Measurements from ENCODE around the gene NLRP6. TPM values are rescaled to one million over a fixed set of nuclear protein-coding genes. Genes with fewer than 3 reads are reported as not detected.

Gene NLRP6
- total RNA-seq, 6 experiments from 2014 or later = not detected

GRCh38 chr11:252666-253065, 25.5 kb upstream of the NLRP6 start:
- Mint-ChIP-seq H3K4me1 (ENCODE audit: low read depth) (no peaks in the 10 kb centered on the region), H3K27ac (no peak overlapping the region), H3K9me3 (no peaks in the 10 kb centered on the region), H3K36me3 (ENCODE audit: low read depth) (peaks cover 25% of the 10 kb centered on the region), H3K4me3 (no peak overlapping the region), H3K27me3 (ENCODE audit: insufficient read depth) (peaks cover 3% of the 10 kb centered on the region)
- no peak for TF ChIP-seq CTCF (IDR thresholded peaks at IDR 0.05)
- no peak for DNase-seq

GRCh38 chr11:253160-253885, 24.9 kb upstream of the NLRP6 start:
- Mint-ChIP-seq H3K36me3 (ENCODE audit: low read depth) (peaks cover 20% of the 10 kb centered on the region), H3K4me1 (ENCODE audit: low read depth) (no peaks in the 10 kb centered on the region), H3K9me3 (no peaks in the 10 kb centered on the region), H3K27ac (no peak overlapping the region), H3K27me3 (ENCODE audit: insufficient read depth) (peaks cover 7% of the 10 kb centered on the region), H3K4me3 (no peak overlapping the region)
- DNase-seq = no peak
- no peak for TF ChIP-seq CTCF (IDR thresholded peaks at IDR 0.05)

- Mint-ChIP-seq H3K4me1 (ENCODE audit: low read depth) (no peaks in the 10 kb centered on the region), H3K4me3 (no peak overlapping the region), H3K9me3 (no peaks in the 10 kb centered on the region), H3K27ac (no peak overlapping the region), H3K27me3 (ENCODE audit: insufficient read depth) (peaks cover 12% of the 10 kb centered on the region), H3K36me3 (ENCODE audit: low read depth) (peaks cover 20% of the 10 kb centered on the region)
- DNase-seq = no peak
- TF ChIP-seq CTCF (IDR thresholded peaks at IDR 0.05) = no peak
Observed at GRCh38 chr11:253886-254270, 24.3 kb upstream of the NLRP6 start.

GRCh38 chr11:255176-255575, 23.0 kb upstream of the NLRP6 start:
- TF ChIP-seq CTCF (IDR thresholded peaks at IDR 0.05) = no peak
- DNase-seq = no peak
- peaks cover 23% of the 10 kb centered on the region for H3K27me3 Mint-ChIP-seq (ENCODE audit: insufficient read depth)
- H3K36me3 Mint-ChIP-seq (ENCODE audit: low read depth) = peaks cover 20% of the 10 kb centered on the region; the same call in 1 of the 2 replicates
- H3K4me3 Mint-ChIP-seq = no peak overlapping the region
- H3K9me3 Mint-ChIP-seq = no peaks in the 10 kb centered on the region
- no peaks in the 10 kb centered on the region for H3K4me1 Mint-ChIP-seq (ENCODE audit: low read depth)
- H3K27ac Mint-ChIP-seq = no peak overlapping the region

- no peaks in the 10 kb centered on the region for H3K4me1 Mint-ChIP-seq (ENCODE audit: low read depth)
- no peaks in the 10 kb centered on the region; the same call in 1 of the 2 replicates for H3K9me3 Mint-ChIP-seq
- no peak for TF ChIP-seq CTCF (IDR thresholded peaks at IDR 0.05)
- no peak overlapping the region for H3K4me3 Mint-ChIP-seq
- H3K36me3 Mint-ChIP-seq (ENCODE audit: low read depth) = peaks cover 16% of the 10 kb centered on the region; the same call in 1 of the 2 replicates
- peaks cover 23% of the 10 kb centered on the region for H3K27me3 Mint-ChIP-seq (ENCODE audit: insufficient read depth)
- no peak overlapping the region for H3K27ac Mint-ChIP-seq
- DNase-seq = no peak
Observed at GRCh38 chr11:255816-256215, 22.4 kb upstream of the NLRP6 start.

All from HFFc6 (cell line).